Large intestine (tissue), 3 donors: Measurements from ENCODE around the gene TBC1D1. TPM values are rescaled to one million over a fixed set of nuclear protein-coding genes. Genes with fewer than 3 reads are reported as not detected.

ENCODE experiments used
- DNase-seq, 2 donors: peaks; one replicate each; pipeline versions ENCODE4 v3.0.0 to v3.0.0-alpha.2; 2013
- H3K27ac ChIP-seq: one replicate; pipeline ENCODE4 v1.5.1; 2013; ENCODE audit warnings: low read length
- H3K27me3 ChIP-seq: 2 replicates; pipeline ENCODE4 v1.6.1; 2013; ENCODE audit warnings: low read length; ENCODE audit not compliant: control insufficient read depth, insufficient read depth
- H3K36me3 ChIP-seq: 2 replicates; pipeline ENCODE4 v1.6.1; 2013; ENCODE audit warnings: low read length; ENCODE audit not compliant: control insufficient read depth, insufficient read depth
- H3K4me1 ChIP-seq: one replicate; pipeline ENCODE4 v1.6.1; 2013; ENCODE audit warnings: low read length; ENCODE audit not compliant: control insufficient read depth, insufficient read depth
- H3K4me3 ChIP-seq: one replicate; pipeline ENCODE4 v1.5.1; 2013; ENCODE audit warnings: low read length
- H3K9me3 ChIP-seq: one replicate; pipeline ENCODE4 v1.6.1; 2013; ENCODE audit warnings: mild to moderate bottlenecking, low read depth, low read length, moderate library complexity; ENCODE audit not compliant: control insufficient read depth
- WGBS: methylation state at CpG from one replicate; pipeline ENCODE4 v1.1.5; 2013; ENCODE audit warnings: low lambda C conversion rate; ENCODE audit not compliant: insufficient coverage; 5-methylcytosine and 5-hydroxymethylcytosine counted together
- polyA plus RNA-seq: library from polyadenylated mRNA; unstranded; fragments of 120-200 nt; gene quantifications from one replicate; pipeline ENCODE4 v1.2.1, GENCODE V29; 2013

Gene TBC1D1
- polyA plus RNA-seq, 1 donor = 116 TPM

GRCh38 chr4:37902738-37903693, 12.1 kb downstream of the TBC1D1 start:
- WGBS = 17% methylated on average over 1 of the region's 9 CpGs
- H3K4me3 ChIP-seq = no peak overlapping the region
- peaks cover 2% of the 10 kb centered on the region for H3K4me1 ChIP-seq
- no peaks in the 10 kb centered on the region for H3K27me3 ChIP-seq
- H3K9me3 ChIP-seq = no peaks in the 10 kb centered on the region
- H3K27ac ChIP-seq = no peak overlapping the region
- peak in 1 of 2 donors; percentile 29 for DNase-seq
- no peaks in the 10 kb centered on the region for H3K36me3 ChIP-seq

DNA sequence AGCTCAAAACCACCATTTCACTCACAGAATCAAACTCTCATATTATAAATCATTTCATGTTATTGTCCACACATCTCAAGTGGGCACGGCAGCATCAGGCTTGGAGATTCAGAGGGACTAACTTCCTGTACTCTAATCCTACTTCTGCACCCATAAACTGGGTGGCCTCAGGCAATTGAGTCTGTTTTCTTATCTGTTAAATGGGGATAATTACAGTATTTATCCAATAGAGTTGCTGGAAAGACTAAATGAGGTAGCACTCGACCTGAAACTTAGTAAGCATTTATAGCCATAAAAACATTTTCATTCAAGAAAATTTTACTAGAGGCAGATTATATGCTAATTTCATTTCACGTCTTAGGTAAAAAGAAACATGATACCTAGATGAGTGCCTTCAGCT, 13.0 kb downstream of the TBC1D1 start:
- no peak for DNase-seq
- Histone ChIP-seq H3K4me1 (peaks cover 2% of the 10 kb centered on the region), H3K4me3 (no peak overlapping the region), H3K9me3 (no peaks in the 10 kb centered on the region), H3K27me3 (no peaks in the 10 kb centered on the region), H3K27ac (no peak overlapping the region), H3K36me3 (no peaks in the 10 kb centered on the region)
- WGBS = 100% methylated on average over 1 of the region's 3 CpGs

- no peaks in the 10 kb centered on the region for H3K9me3 ChIP-seq
- H3K27me3 ChIP-seq = no peaks in the 10 kb centered on the region
- no peak for DNase-seq
- H3K4me3 ChIP-seq = no peak overlapping the region
- H3K27ac ChIP-seq = no peak overlapping the region
- peaks cover 2% of the 10 kb centered on the region for H3K4me1 ChIP-seq
- 86% methylated on average over 1 of the region's 3 CpGs for WGBS
- H3K36me3 ChIP-seq = no peaks in the 10 kb centered on the region
Measured at GRCh38 chr4:37904824-37905223, 13.9 kb downstream of the TBC1D1 start.

DNA sequence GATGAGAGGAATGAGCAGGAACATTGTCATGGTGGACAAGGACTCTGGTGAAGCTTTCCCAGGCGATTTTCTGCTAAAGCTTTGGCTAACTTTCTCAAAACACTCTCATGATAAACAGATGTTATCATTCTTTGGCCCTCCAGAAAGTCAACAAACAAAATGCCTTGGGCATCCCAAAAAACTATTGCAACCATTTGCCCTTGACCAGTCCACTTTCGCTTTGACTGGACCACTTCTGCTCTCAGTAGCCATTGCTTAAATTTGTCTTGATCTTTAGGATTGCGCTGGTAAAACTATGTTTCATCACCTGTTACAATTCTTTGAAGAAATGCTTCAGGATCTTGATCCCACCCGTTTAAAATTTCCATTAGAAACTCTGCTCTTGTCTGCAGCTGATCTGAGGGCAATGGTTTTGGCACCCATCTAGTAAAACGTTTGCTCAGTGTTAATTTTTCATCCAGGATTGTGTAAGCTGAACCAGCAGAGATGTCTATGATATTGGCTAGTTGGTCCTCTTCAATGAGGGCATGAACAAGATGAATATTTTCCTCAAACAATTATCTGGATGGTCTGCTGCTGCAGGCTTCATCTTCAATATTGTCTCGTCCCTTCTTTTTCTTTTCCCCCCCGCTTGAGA, 14.8 kb downstream of the TBC1D1 start:
- DNase-seq = no peak
- Histone ChIP-seq H3K9me3 (no peaks in the 10 kb centered on the region), H3K27ac (no peak overlapping the region), H3K4me1 (peaks cover 2% of the 10 kb centered on the region), H3K27me3 (no peaks in the 10 kb centered on the region), H3K4me3 (no peak overlapping the region), H3K36me3 (no peaks in the 10 kb centered on the region)
- WGBS = 100% methylated on average over 1 of the region's 7 CpGs

DNA sequence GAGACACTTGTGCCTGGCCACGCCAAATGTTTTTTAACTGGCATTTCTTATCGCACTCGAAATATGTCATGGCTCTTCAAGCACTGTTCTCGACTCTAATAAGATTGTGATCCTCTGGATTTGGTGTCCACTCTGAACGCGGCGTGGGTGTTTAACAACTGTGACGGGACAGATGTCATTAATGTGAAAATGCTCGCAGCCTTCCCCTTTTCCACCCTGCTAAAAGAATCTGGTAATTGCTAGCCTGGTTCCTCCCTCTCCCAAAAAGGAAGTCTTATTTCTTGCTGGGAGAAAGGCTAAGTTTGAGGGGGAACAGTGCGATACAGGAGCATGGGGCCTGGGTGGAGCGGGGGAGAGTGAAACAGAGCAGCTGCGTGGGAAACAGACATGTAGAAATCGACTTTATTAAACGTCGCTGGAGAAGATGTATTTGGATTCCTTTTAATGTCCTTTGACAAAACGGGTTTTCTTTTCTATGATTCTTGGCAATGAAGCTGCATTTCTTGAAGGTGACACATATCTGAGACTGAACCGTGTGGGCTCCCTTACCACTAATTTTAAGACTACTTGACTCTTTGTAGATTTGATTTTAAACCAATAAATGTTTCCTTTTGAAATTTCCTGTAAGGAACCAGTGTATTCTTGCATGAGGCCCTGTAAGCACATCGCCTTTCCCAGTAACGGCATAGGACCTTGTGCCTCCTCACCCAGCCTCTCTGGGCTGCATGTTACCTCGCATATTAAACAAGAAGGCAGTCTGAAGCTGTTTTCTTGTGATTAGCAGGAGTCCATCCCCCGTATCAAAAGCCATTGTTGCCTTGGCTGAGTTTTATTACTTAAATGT, 17.8 kb downstream of the TBC1D1 start:
- 90% methylated on average over 2 of the region's 21 CpGs for WGBS
- H3K27ac ChIP-seq = no peak overlapping the region
- H3K9me3 ChIP-seq = no peaks in the 10 kb centered on the region
- H3K4me3 ChIP-seq = no peak overlapping the region
- H3K36me3 ChIP-seq = no peaks in the 10 kb centered on the region
- H3K4me1 ChIP-seq = no peaks in the 10 kb centered on the region
- no peaks in the 10 kb centered on the region for H3K27me3 ChIP-seq
- no peak for DNase-seq

- no peak overlapping the region for H3K4me3 ChIP-seq
- WGBS = 100% methylated on average over 3 of the region's 8 CpGs
- H3K4me1 ChIP-seq = no peaks in the 10 kb centered on the region
- H3K27me3 ChIP-seq = no peaks in the 10 kb centered on the region
- H3K9me3 ChIP-seq = no peaks in the 10 kb centered on the region
- H3K36me3 ChIP-seq = no peaks in the 10 kb centered on the region
- no peak for DNase-seq
- H3K27ac ChIP-seq = no peak overlapping the region
Measured at GRCh38 chr4:37909332-37910090, 18.6 kb downstream of the TBC1D1 start.

GRCh38 chr4:37910091-37910486, 19.2 kb downstream of the TBC1D1 start:
- no peak overlapping the region for H3K27ac ChIP-seq
- H3K4me3 ChIP-seq = no peak overlapping the region
- H3K9me3 ChIP-seq = no peaks in the 10 kb centered on the region
- H3K4me1 ChIP-seq = no peaks in the 10 kb centered on the region
- DNase-seq = no peak
- no peaks in the 10 kb centered on the region for H3K27me3 ChIP-seq
- no CpG with 5 or more reads among the region's 1 CpG for WGBS
- no peaks in the 10 kb centered on the region for H3K36me3 ChIP-seq

GRCh38 chr4:37914539-37914938, 23.7 kb downstream of the TBC1D1 start:
- no peak overlapping the region for H3K27ac ChIP-seq
- H3K27me3 ChIP-seq = no peaks in the 10 kb centered on the region
- no peaks in the 10 kb centered on the region for H3K36me3 ChIP-seq
- H3K4me1 ChIP-seq = no peaks in the 10 kb centered on the region
- H3K9me3 ChIP-seq = no peaks in the 10 kb centered on the region
- DNase-seq = peak; percentile 33 to 35
- H3K4me3 ChIP-seq = no peak overlapping the region
- 88% methylated on average over 1 of the region's 3 CpGs for WGBS

DNA sequence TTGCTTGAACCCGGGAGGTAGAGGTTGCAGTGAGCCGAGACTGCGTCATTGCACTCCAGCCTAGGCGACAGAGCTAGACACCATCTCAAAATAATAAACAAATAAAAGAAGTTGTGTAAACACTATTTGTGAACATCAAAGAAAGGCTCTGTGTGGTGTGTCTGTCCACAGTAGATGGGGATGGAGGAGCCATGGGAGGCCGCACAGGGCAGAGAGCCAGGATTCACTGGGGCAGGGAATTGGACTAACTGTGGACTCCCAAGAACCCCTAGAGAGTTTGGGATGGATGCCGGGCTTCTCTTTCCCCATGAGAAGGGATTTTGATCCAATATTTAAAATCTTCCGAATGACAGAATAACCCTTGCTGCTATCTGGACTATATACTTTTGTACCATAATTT, 26.5 kb downstream of the TBC1D1 start:
- Histone ChIP-seq H3K27me3 (no peaks in the 10 kb centered on the region), H3K36me3 (no peaks in the 10 kb centered on the region), H3K4me1 (no peaks in the 10 kb centered on the region), H3K9me3 (no peaks in the 10 kb centered on the region), H3K4me3 (no peak overlapping the region), H3K27ac (no peak overlapping the region)
- no peak for DNase-seq
- no CpG with 5 or more reads among the region's 7 CpGs for WGBS
